SJCRH30 (cell line): ENCODE measurements around the gene ZNF155. TPM values are rescaled to one million over a fixed set of nuclear protein-coding genes. Genes with fewer than 3 reads are reported as not detected.
"Not testable (repeated sequence)": the region's sequence is repeated elsewhere in the genome, so short reads cannot be mapped to it uniquely, and the experiment has no call there.

Source experiments
- DNase-seq, 2 experiments: peaks; one replicate each; pipeline ENCODE4 v3.0.0-alpha.2; 2015 to 2020
- H3K27ac ChIP-seq: fragments of 250-450 bp; sonication (Bioruptor Pico); 2 replicates; pipeline ENCODE4 v1.5.1; 2020; ENCODE audit warnings: mild to moderate bottlenecking, moderate library complexity
- H3K27me3 ChIP-seq: fragments of 250-450 bp; sonication (Bioruptor Pico); 2 replicates; pipeline ENCODE4 v1.5.1; 2020; ENCODE audit warnings: mild to moderate bottlenecking, moderate library complexity
- H3K36me3 ChIP-seq: fragments of 250-450 bp; sonication (Bioruptor Pico); 2 replicates; pipeline ENCODE4 v1.5.1; 2020; ENCODE audit warnings: mild to moderate bottlenecking, moderate library complexity
- H3K4me1 ChIP-seq: fragments of 250-450 bp; sonication (Bioruptor Pico); 2 replicates; pipeline ENCODE4 v1.5.1; 2020; ENCODE audit warnings: mild to moderate bottlenecking, moderate library complexity
- H3K4me3 ChIP-seq: fragments of 250-450 bp; sonication (Bioruptor Pico); 2 replicates; pipeline ENCODE4 v1.5.1; 2020; ENCODE audit warnings: mild to moderate bottlenecking, moderate library complexity
- H3K9me3 ChIP-seq: fragments of 250-450 bp; sonication (Bioruptor Pico); replicated peaks from 2 replicates; pipeline ENCODE4 v1.5.1; 2020; ENCODE audit warnings: mild to moderate bottlenecking, moderate library complexity
- total RNA-seq: library from RNA; depleted of rRNA; stranded (reverse); fragments of >200 nt; shearing (Covaris generic); gene quantifications from 2 replicates; pipeline ENCODE4 v1.2.3, GENCODE V29; 2014; rRNA removed

Gene ZNF155
- 6.8 and 8.1 TPM in 2 replicates for total RNA-seq

DNA sequence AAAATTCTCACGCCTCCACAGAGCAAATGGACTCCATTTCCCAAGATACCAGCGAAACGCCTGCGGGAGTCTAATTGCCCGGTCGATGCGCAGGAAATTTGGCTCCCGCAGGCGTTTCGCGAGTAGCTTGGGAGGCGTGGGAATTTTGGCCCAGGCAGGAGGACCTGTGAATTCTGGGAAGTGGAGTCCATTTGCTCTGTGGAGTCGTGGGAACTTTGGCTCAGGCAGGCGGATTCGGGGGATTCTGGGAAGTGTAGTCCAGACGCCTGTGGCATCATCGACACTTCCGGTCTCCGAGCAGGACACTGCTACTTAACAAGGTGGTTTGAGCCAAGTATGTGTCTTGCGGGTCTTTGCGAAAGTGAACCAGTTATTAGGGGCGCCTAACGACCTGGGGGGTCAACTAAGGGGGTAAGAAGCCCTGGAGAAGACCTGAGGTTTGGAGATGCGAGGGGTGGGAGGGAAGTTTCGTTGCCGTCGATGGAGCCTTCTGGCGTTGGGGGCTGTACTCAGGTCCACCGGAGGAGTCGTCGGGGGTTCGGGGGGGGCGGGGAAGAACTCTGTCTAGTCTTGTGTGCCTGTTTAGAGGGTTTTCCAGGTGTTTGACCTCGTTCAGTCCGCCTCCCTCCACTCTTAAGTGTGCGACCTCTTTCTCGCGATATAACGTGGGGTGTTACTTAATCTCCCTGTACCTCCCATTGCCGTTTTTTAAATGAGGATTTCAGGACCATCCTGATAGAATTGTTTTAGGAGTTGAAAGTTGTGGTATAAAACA is at the start of gene ZNF155:
ZNF155 (plus strand) TSS at position 277 of the 775 bp plus-strand sequence. CDS start 4,356 bp downstream, outside the sequence.
- Histone ChIP-seq H3K9me3 (no peaks in the 10 kb centered on the region), H3K27me3 (no peaks in the 10 kb centered on the region), H3K27ac (peak within 1 kb of the TSS; percentile 25; the same call in 1 of the 2 replicates), H3K4me3 (peak within 1 kb of the TSS; percentile 77), H3K36me3 (no peaks in the 10 kb centered on the region; the same call in 1 of the 2 replicates), H3K4me1 (0 out of 2 replicates have a peak, but pooled peaks cover 2% of the 10 kb centered on the region)
- peak; percentile 96 to 98 for DNase-seq

DNA sequence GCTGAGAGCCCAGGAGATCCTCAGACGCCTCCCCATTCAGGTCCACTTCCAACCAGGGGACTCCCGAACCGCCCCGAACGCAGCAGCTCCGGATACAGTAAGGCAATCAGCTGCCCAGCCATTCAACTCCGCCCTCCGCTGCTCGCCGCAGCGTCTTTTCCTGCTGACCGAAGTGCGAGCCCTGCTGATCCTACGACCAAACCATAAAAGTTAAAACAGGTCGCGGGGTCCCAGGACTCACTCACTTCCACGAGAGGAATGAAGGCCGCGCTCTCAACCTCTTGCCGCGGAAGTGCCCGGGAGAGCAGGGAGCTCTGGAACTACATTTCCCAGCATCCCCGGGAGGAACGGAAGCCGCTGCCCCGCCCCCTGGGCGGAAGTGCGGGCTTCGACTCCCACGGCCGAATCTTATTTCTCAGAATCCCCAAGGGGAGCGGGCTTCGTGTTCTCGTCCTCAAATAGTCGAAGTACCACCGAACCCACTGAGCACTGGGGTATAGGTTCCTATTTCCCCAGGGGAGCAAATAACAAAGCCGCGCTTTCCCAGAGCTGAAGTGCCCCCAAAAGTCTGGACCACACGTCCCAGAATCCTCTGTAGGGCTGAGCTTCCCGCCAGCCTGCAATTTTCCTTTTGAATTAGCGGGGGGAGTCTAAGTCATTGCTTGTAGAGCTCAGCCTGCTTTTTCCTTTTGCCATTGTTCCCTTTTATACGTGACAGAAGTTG is 48.8 kb upstream of the ZNF155 start, which contains the start of gene ZNF45:
ZNF45 (minus strand) TSS at position 298 of the 724 bp plus-strand sequence. CDS start 13,097 bp downstream, outside the sequence.
- H3K27me3 ChIP-seq, result no peaks in the 10 kb centered on the region
- peak; percentile 91 to 92 for DNase-seq

DNA sequence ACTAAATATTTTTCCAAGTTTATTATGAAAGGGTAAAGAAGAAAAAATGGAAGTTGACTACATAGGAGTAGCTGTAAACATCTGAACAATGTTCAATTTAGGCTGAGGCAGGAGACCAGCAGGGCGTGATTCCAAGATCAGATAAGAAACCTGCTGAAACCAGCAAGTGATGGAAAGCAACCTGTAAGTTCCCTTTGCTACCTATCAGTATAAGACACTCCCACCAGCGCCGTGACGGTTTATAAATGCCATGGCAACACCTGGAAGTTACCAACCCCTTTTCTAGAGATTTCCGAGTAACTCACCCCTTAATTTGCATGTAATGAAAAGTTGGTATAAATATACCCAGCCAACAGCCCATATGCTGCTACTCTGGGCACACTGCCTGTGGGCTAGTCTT is 47.8 kb upstream of the ZNF155 start:
- H3K27me3 ChIP-seq, result no peaks in the 10 kb centered on the region
- no peak overlapping the region for H3K4me3 ChIP-seq
- no peak for DNase-seq
- peaks cover 9% of the 10 kb centered on the region for H3K4me1 ChIP-seq
- peaks cover 10% of the 10 kb centered on the region; the same call in 1 of the 2 replicates for H3K9me3 ChIP-seq
- no peak overlapping the region for H3K27ac ChIP-seq
- peaks cover 18% of the 10 kb centered on the region for H3K36me3 ChIP-seq

More for the DNA sequence above, 48.8 kb upstream of the ZNF155 start, which contains the start of gene ZNF45:
- H3K9me3 ChIP-seq, result peaks cover 10% of the 10 kb centered on the region; the same call in 1 of the 2 replicates
- peaks cover 9% of the 10 kb centered on the region for H3K4me1 ChIP-seq
- H3K27ac ChIP-seq, result peak within 1 kb of the TSS; percentile 57
- peaks cover 28% of the 10 kb centered on the region for H3K36me3 ChIP-seq
- H3K4me3 ChIP-seq, result peak within 1 kb of the TSS; percentile 83

DNA sequence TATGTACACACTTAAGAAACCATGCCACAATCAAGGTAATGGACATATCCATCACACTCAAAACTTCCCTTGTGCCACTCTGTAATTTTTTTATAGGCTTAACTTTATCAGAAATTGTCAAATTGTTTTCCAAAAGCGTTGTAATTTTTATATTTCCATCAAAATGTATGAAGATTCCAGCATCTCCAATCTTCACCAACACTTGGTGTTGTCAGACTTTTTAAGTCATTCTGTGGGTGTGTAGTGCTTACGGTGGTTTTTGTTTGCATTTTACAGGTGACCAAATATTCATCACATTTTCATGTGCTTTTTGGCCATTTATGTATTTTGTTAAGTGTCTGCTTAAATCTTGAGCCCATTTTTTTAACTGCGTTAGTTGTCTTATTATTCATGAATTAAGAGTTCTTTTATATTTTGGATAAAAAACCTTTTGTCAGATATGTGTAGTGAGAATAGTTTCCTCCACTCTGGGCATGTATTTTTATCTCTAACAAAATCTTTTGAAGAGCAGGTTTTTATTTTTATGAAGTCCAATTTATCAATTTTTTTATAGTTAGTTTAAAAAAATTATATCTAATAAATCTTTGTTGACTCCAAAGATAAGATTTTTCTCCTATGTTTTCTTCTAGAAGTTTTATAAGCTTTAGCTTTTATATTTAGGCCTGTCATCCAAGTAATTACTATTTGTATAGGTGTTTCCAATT is 44.3 kb upstream of the ZNF155 start:
- Histone ChIP-seq H3K9me3 (peaks cover 10% of the 10 kb centered on the region; the same call in 1 of the 2 replicates), H3K36me3 (no peaks in the 10 kb centered on the region), H3K4me1 (0 out of 2 replicates have a peak, but pooled peaks cover 4% of the 10 kb centered on the region), H3K4me3 (no peak overlapping the region), H3K27ac (no peak overlapping the region), H3K27me3 (no peaks in the 10 kb centered on the region)
- DNase-seq, result no peak

DNA sequence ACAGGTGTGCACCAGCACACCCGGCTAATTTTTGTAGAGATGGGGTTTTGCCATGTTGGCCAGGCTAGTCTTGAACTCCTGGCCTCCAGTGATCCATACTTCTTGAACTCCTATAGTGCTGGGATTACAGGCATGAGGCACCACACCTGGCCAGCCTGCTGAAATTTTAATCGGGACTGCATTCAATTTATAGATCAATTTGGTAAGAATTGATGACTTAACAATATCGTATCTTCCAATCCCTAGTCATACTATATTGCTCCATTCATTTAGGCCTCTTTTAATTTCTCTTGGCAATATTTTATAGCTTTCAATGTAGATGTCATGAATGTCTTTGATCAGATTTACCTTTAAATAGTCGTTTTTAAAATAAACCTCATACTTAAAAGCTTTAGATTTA is 43.3 kb upstream of the ZNF155 start:
- no peaks in the 10 kb centered on the region for H3K36me3 ChIP-seq
- H3K27me3 ChIP-seq, result no peaks in the 10 kb centered on the region
- H3K4me3 ChIP-seq, result no peak overlapping the region
- H3K9me3 ChIP-seq, result peaks cover 10% of the 10 kb centered on the region; the same call in 1 of the 2 replicates
- no peak overlapping the region for H3K27ac ChIP-seq
- H3K4me1 ChIP-seq, result 0 out of 2 replicates have a peak, but pooled peaks cover 2% of the 10 kb centered on the region
- DNase-seq, result no peak

DNA sequence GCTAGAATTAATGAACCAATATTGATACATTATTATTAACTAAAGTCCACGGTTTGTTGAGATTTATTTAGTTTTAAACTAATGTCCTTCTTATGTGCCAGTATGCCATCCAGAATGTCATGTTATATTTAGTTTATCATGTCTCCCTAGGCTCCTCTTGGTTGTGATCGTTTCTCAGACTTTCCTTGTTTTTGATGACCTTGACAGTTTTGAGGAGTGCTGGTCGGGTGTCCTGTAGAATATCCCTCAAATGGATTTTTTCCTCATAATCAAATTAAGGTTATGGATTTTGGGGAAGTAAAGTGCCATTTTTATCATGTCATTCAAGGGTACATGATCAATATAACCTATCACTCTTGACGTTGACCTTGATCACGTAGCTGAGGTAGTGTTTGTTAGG is 42.8 kb upstream of the ZNF155 start:
- Histone ChIP-seq H3K36me3 (no peaks in the 10 kb centered on the region), H3K27ac (no peak overlapping the region), H3K4me1 (no peaks in the 10 kb centered on the region), H3K27me3 (no peaks in the 10 kb centered on the region), H3K9me3 (peaks cover 6% of the 10 kb centered on the region; the same call in 1 of the 2 replicates), H3K4me3 (no peak overlapping the region)
- DNase-seq, result no peak

DNA sequence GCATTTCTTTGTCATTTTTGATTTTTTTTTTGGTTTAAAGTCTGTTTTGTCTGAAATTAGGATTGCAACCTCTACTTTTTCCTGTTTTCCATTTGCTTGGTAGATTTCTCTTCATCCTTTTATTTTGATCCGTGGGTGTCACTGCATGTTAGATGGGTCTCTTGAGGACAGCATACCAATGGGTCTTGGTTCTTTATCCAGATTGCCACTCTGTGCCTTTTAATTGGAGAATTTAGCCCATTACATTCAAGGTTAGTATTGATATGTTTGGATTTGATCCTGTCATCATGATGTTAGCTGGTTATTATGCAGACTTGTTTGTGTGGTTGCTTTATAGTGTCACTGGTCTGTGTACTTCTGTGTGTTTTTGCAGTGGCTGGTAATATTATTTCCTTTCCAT is 36.6 kb upstream of the ZNF155 start:
- H3K4me3 ChIP-seq, H3K36me3 ChIP-seq, H3K27ac ChIP-seq, DNase-seq, H3K27me3 ChIP-seq, H3K4me1 ChIP-seq: not testable (repeated sequence)
- peaks cover 15% of the 10 kb centered on the region for H3K9me3 ChIP-seq

DNA sequence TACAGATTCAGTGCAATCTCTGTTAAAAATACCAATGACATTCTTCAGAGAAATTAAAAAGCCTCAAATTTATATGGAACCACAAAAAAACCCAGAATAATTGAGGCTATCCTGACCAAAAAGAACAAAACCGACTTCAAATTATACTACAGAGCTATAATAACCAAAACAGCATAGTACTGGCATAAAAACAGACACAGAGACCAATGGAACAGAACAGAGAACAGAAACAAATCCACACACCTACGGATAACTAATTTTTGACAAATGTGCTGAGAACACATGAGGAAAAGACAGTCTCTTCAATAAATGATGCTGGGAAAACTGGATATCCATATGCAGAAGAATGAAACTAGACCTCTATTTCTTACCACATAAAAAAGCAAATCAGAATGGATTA is 34.2 kb upstream of the ZNF155 start:
- not testable (repeated sequence) for H3K4me1 ChIP-seq

DNA sequence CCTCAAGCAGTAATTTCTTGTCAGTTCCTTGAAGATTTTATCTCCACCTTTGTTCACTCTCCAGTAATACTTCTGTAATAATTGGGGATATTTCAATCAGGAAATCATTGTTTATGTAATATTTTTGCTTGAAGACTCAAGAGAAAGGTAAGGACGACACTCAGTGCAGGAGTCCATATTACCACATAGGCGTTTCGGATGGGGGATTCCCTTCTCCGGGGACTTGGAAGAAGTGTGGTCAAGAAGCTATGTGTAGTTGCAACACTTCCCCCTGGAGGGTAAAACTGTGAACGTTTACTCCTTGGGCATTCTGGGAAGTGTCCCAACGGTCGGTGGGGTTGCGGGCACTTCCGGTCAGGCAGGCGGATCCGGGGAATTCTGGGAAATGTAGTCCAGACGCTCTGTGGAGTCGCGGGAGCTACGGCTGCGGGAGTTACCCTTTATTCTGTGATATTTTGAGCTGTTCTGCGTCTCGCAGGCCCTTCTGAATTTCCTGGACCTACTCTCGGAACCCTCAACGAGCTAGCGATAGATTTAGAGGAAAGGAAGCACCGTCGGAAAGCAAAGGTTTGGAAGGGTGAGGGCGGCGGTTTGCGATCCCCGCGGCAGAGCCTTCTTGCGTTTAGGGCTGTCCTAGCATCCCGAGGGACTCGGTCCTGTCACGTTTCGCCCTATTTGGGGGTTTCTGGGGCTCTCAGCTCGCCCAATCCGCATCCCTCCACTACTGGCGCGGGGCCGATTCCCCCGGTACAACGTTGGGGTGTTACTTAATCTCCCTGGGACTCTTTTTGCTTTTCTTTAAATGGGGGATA is 32.9 kb upstream of the ZNF155 start, which contains the start of gene ZNF221:
ZNF221 (plus strand) TSS at position 395 of the 812 bp plus-strand sequence. CDS start 11,499 bp downstream, outside the sequence.
- Histone ChIP-seq H3K9me3 (peaks cover 15% of the 10 kb centered on the region), H3K36me3 (no peaks in the 10 kb centered on the region), H3K4me1 (no peaks in the 10 kb centered on the region), H3K4me3 (peak within 1 kb of the TSS; percentile 82), H3K27ac (peak within 1 kb of the TSS; percentile 43), H3K27me3 (no peaks in the 10 kb centered on the region)
- peak; percentile 94 to 97 for DNase-seq

More for the DNA sequence above, 34.2 kb upstream of the ZNF155 start:
- H3K36me3 ChIP-seq, H3K27me3 ChIP-seq, H3K27ac ChIP-seq, DNase-seq, H3K4me3 ChIP-seq: not testable (repeated sequence)
- peaks cover 15% of the 10 kb centered on the region for H3K9me3 ChIP-seq

DNA sequence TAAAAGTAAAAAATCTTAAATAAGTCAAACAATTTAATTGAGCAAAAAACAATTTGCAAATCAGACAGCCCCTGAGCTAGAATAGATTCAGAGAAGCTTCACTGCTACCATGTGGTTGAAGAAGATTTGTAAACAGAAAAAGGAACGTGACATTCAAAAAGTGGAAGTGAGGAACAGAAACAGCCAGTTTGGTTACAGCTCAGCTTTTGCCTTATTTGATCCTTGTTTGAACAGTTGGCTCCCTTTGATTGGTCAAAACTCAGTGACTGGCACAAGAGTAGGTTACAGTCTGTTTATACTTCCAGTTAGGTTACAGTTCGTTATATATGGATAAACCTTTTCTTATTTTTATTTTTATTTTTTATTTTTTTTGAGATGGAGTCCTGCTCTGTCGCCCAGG is 27.2 kb upstream of the ZNF155 start:
- Histone ChIP-seq H3K9me3 (peaks cover 9% of the 10 kb centered on the region; the same call in 1 of the 2 replicates), H3K4me3 (no peak overlapping the region)

DNA sequence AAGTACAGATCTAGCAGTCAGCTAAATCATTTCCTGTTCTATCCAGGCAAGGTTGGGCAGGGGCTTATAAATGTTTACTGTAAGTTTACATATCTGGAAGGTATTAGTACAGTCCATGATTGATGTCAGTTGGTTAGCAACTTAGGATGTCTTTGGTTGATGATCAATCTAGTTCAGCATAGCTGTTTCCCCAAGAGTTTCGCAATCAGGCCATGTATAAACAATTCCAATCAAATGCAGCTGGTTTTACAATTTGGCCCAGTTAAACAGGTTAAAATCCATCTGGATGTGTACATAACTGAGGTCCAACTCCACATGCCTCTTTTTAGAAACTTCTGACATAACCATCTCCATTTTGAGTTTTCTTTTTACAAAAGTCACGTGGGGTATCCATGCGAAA is 26.1 kb upstream of the ZNF155 start:
- Histone ChIP-seq H3K4me1 (no peaks in the 10 kb centered on the region), H3K4me3 (no peak overlapping the region), H3K9me3 (peaks cover 15% of the 10 kb centered on the region), H3K27ac (no peak overlapping the region), H3K27me3 (no peaks in the 10 kb centered on the region), H3K36me3 (peaks cover 3% of the 10 kb centered on the region)
- DNase-seq, result no peak

More for the DNA sequence above, 27.2 kb upstream of the ZNF155 start:
- Histone ChIP-seq H3K4me1 (no peaks in the 10 kb centered on the region), H3K27me3 (no peaks in the 10 kb centered on the region), H3K27ac (no peak overlapping the region), H3K36me3 (no peaks in the 10 kb centered on the region)
- no peak for DNase-seq

DNA sequence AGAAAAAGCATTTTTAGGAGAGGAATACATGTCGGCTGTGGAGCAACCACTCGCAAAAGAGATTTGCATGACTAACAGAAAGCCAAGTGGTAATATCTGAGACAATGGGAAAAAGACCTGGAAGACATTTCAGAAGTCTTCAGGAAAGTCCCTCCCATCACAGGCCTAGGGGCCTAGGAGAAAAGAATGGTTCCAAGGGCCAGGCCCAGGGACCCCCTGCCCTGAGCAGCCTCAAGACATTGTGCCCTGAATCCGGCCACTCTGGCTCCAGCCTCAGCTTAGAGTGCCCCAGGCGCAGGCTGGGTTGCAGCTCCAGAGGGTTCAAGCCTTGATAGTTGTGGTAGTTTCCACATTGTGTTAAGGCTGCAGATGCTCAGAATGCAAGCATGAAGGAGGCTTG is 23.6 kb upstream of the ZNF155 start:
- no peak overlapping the region for H3K27ac ChIP-seq
- peaks cover 24% of the 10 kb centered on the region for H3K36me3 ChIP-seq
- H3K9me3 ChIP-seq, result peaks cover 15% of the 10 kb centered on the region
- no peak overlapping the region for H3K4me3 ChIP-seq
- H3K27me3 ChIP-seq, result no peaks in the 10 kb centered on the region
- DNase-seq, result no peak
- H3K4me1 ChIP-seq, result no peaks in the 10 kb centered on the region

DNA sequence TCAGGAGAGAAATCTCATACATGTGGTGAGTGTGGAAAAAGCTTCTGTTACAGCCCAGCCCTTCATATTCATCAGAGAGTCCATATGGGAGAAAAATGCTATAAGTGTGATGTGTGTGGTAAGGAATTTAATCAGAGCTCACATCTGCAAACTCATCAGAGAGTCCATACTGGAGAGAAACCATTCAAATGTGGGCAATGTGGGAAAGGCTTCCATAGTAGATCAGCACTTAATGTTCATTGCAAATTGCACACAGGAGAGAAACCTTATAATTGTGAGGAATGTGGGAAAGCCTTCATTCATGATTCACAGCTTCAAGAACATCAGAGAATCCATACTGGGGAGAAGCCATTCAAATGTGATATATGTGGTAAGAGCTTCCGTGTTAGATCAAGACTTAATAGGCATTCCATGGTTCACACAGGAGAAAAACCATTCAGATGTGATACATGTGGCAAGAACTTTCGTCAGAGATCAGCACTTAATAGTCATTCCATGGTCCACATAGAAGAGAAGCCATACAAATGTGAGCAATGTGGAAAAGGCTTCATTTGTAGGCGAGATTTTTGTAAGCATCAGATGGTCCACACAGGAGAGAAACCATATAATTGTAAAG is 17.8 kb upstream of the ZNF155 start:
- H3K4me1 ChIP-seq, result 0 out of 2 replicates have a peak, but pooled peaks cover 2% of the 10 kb centered on the region
- H3K27me3 ChIP-seq, result no peaks in the 10 kb centered on the region
- H3K4me3 ChIP-seq, result no peak overlapping the region
- H3K36me3 ChIP-seq, result peaks cover 78% of the 10 kb centered on the region
- peaks cover 38% of the 10 kb centered on the region for H3K9me3 ChIP-seq
- H3K27ac ChIP-seq, result no peak overlapping the region
- DNase-seq, result no peak
